AG04450 (cell line): ENCODE results near the gene RNF130. TPM values are rescaled to one million over a fixed set of nuclear protein-coding genes. Genes with fewer than 3 reads are reported as not detected.

Experiments
- CTCF ChIA-PET: fragments of 300-600, 350-600 bp; formaldehyde crosslinking; extraction: SDS; loops from one replicate; lab custom pipeline; 2022; ENCODE audit warnings: antibody characterized with exemption, inconsistent platforms; lab: Charles Lee
- POLR2A ChIA-PET: fragments of 350-600 bp; formaldehyde crosslinking; extraction: SDS; loops from one replicate; lab custom pipeline; 2021; ENCODE audit warnings: antibody characterized with exemption, inconsistent platforms; lab: Yijun Ruan, JAX
- DNase-seq: peaks from one replicate; pipeline ENCODE4 v3.0.0-alpha.2; 2011; ENCODE audit warnings: low read depth, low spot score
- H3K27ac ChIP-seq: one replicate; pipeline ENCODE4 v1.5.1; 2012; ENCODE audit warnings: low read depth, low read length, control low read depth
- H3K27me3 ChIP-seq: one replicate; pipeline ENCODE4 v1.6.0; 2012; ENCODE audit warnings: low read length; ENCODE audit not compliant: control insufficient read depth, insufficient read depth
- H3K4me3 ChIP-seq: 2 replicates; pipeline ENCODE4 v1.5.1; 2011; ENCODE audit warnings: mild to moderate bottlenecking, low read depth, low read length, control low read depth
- H3K9me3 ChIP-seq: 2 replicates; pipeline ENCODE4 v1.5.1; 2012; ENCODE audit warnings: low read length; ENCODE audit not compliant: control insufficient read depth, insufficient read depth
- polyA plus RNA-seq: library from polyadenylated mRNA; depleted of rRNA; stranded (reverse); fragments of >200 nt; gene quantifications from 2 replicates; pipeline ENCODE4 v1.2.3, GENCODE V29; 2011
- TF ChIP-seq, protein P1 (sequence below): IDR thresholded peaks from 2 replicates; pipeline ENCODE4 v1.5.1; 2011; ENCODE audit warnings: low read depth, low read length, control low read depth, inconsistent platforms

Gene RNF130
- polyA plus RNA-seq, 1 experiment, result 38.9 TPM

DNA sequence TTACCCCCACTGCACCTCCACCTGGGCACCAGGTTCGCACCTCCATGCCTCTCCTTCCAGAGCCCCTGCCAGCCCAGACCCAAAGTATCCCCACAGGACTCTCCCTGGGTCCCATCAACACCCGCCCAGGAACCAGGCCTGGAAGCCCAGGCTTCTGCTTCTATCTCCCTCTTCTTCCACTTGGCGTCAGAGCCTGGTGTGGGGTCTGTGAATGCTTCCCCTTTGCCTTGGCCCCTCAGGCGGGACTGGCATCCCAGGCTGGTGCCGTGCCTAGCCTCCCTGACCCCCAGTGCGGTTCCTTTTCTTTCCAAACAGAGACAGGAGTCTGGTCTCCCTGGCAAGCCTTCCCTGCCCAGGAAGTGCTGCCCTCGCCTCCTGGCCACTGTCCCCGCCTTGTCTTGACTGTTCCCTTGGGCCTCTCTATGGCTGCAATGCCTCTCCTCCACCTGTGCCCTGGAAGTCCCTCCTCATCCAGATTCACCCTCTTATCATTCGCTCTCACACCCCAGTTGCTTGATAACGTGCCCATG is 156.1 kb downstream of the RNF130 start:
- ChIA-PET POLR2A (no interaction called here), CTCF (interaction anchor here (1.1 kb wide), 1 partner anchor 7 kb away, joined by 3 read pairs; no protein-coding TSS in a partner anchor)
- Histone ChIP-seq H3K4me3 (no peak overlapping the region), H3K27ac (no peak overlapping the region), H3K27me3 (peaks cover 16% of the 10 kb centered on the region), H3K9me3 (no peaks in the 10 kb centered on the region; the same call in 1 of the 2 replicates)
- TF ChIP-seq, protein P1, sequence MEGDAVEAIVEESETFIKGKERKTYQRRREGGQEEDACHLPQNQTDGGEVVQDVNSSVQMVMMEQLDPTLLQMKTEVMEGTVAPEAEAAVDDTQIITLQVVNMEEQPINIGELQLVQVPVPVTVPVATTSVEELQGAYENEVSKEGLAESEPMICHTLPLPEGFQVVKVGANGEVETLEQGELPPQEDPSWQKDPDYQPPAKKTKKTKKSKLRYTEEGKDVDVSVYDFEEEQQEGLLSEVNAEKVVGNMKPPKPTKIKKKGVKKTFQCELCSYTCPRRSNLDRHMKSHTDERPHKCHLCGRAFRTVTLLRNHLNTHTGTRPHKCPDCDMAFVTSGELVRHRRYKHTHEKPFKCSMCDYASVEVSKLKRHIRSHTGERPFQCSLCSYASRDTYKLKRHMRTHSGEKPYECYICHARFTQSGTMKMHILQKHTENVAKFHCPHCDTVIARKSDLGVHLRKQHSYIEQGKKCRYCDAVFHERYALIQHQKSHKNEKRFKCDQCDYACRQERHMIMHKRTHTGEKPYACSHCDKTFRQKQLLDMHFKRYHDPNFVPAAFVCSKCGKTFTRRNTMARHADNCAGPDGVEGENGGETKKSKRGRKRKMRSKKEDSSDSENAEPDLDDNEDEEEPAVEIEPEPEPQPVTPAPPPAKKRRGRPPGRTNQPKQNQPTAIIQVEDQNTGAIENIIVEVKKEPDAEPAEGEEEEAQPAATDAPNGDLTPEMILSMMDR, result no peak
- no peak for DNase-seq

DNA sequence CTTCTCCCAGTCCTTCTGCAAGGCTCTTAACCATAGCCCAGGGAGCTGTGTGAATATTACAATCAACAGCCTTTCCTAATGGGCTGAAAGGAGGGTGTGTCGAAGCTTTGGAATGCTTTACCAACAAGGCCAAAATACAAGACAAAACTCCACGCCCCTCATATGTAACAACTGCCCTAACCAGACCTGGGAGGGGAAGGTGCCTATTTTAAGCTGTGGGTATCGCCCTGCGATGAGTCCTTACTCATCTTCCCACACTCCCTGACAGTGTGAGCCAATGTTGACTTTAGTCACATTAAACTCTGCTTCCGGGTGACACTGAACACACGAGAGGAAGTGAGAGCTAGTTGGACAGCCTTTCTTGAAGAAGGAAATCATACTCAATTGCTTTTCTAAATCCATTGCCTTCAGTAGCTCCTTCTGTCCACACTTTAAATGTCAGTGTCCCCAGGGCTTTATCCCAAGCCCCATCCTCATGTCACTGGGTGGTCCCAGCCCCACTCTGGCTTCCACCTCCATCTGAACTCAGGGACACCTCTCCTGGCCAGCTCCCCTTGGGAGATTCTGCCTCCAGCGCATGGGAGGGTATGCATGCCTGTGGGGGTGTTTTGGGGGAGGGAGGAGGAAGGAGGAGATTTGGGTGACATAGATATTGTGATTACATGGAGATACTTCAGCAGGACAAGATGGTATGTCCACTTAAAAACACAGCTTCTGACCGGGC is 157.4 kb downstream of the RNF130 start:
- TF ChIP-seq, protein P1, result no peak
- Histone ChIP-seq H3K9me3 (no peaks in the 10 kb centered on the region; the same call in 1 of the 2 replicates), H3K4me3 (no peak overlapping the region), H3K27me3 (peaks cover 12% of the 10 kb centered on the region), H3K27ac (no peak overlapping the region)
- no peak for DNase-seq
- POLR2A ChIA-PET, result interaction anchor here (0.5 kb wide), 1 partner anchor 1796 kb away, joined by 4 read pairs; no protein-coding TSS in a partner anchor
- CTCF ChIA-PET, result no interaction called here

DNA sequence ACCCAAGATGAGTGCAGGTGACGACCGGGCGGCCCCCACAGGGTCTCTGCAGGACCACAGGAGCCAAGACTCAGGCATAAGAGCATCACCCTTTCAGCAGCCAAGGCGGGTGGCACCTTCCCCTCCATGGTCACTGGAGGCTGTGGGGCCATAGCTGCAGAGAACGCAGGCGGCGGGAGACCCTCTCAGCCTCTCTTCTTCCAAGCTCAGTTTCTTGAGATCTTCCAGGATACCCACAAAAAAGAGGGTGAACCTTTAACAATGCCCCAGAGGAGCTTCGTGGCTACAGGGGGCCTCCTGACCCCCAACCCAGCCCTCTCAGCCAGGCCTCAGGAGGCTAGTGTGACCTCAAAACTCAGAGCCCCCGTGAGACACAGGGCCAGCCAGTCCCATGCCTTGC is 158.1 kb downstream of the RNF130 start:
- no peak for DNase-seq
- H3K27ac ChIP-seq, result no peak overlapping the region
- POLR2A ChIA-PET, result interaction anchor here (0.5 kb wide), 1 partner anchor 1795 kb away, joined by 4 read pairs; no protein-coding TSS in a partner anchor
- H3K4me3 ChIP-seq, result no peak overlapping the region
- CTCF ChIA-PET, result interaction anchor here (0.5 kb wide), 1 partner anchor 280 kb away, joined by 3 read pairs; no protein-coding TSS in a partner anchor
- H3K27me3 ChIP-seq, result peaks cover 11% of the 10 kb centered on the region
- no peaks in the 10 kb centered on the region; the same call in 1 of the 2 replicates for H3K9me3 ChIP-seq
- TF ChIP-seq, protein P1, result no peak

DNA sequence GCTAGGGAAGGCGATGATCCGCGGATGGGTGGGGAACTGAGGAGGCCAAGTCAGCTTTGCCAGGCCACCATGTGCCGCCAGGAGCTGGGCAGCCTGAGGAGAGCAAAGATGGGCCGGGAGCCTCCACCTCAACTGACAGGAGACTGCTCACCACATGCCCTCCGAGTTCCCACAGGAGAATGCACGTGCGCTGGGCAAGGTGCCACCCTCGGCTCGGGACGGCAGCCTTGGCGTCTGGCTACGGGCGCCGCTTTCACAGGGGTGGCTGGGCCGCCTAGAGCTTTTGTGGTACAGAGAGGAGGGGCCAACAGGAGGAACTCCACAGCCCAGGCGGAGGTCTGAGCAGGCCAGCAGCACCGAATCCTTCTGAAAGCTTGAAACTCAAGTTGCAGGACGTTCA is 158.6 kb downstream of the RNF130 start:
- H3K9me3 ChIP-seq, result no peaks in the 10 kb centered on the region; the same call in 1 of the 2 replicates
- DNase-seq, result no peak
- H3K4me3 ChIP-seq, result no peak overlapping the region
- ChIA-PET POLR2A (no interaction called here), CTCF (interaction anchor here (0.5 kb wide), 1 partner anchor 280 kb away, joined by 3 read pairs; no protein-coding TSS in a partner anchor)
- no peak overlapping the region for H3K27ac ChIP-seq
- peaks cover 11% of the 10 kb centered on the region for H3K27me3 ChIP-seq
- TF ChIP-seq, protein P1, result no peak

DNA sequence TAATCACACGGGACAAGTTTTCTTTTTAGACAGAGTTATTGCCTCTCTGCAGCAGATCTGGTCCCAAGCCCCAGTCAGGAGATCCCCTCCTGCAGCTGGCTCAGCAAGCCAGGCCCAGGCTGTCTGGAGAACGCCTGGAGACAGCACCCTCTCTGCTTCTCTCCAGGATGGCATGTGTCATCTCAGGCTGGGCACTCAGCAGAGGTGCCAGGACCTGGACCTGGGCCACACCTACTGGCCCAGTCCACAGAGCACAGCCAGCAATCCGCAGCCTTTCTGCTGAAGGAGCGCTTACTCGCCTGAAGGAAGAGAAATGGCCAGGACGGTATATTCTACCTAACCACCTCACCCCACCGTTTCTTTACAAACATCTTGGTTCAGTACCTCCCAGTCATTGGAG is 159.2 kb downstream of the RNF130 start:
- H3K27ac ChIP-seq, result no peak overlapping the region
- POLR2A ChIA-PET, result no interaction called here
- CTCF ChIA-PET, result no interaction called here
- TF ChIP-seq, protein P1, result no peak
- no peaks in the 10 kb centered on the region; the same call in 1 of the 2 replicates for H3K9me3 ChIP-seq
- no peak for DNase-seq
- H3K4me3 ChIP-seq, result no peak overlapping the region
- peaks cover 11% of the 10 kb centered on the region for H3K27me3 ChIP-seq
